ENCODE data around the gene DNM3. TPM values are rescaled to one million over a fixed set of nuclear protein-coding genes. Genes with fewer than 3 reads are reported as not detected.

The DNM3 gene
- polyA plus RNA-seq, 1 donor (not counting 4 experiments of a cell fraction or from before 2014, with no cell fraction given): 2.0 TPM

DNA sequence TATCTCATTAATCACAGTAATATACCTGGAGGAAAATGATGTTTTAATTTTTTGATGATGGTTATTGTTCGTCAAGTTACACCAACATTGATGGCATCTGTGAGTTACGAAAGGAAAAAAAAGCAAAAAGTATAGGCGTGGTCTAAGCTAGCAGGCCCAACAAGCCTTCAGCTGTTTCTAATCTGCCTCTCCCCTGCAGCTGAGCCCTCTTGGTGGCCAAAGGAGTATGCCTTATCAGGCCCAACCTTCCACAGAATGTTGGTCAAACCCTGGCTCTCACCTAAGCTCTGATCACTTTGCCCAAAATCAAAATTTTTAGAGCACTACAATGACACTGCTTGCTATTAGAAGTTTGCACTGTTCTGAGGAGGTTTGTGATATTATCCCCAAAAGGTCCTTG lies 584.0 kb downstream of the DNM3 start:
- no peaks in the 10 kb centered on the region for H3K27me3 ChIP-seq (ENCODE audit: control insufficient read depth, extremely low read depth, insufficient read depth, low read length)
- dilution Hi-C loops (cut with MboI; ENCODE audit: extremely low pct_ligation_motif_present, low sequenced_read_pairs): no loop called here

GRCh38 chr1:172427191-172427590 lies 585.9 kb downstream of the DNM3 start:
- Histone ChIP-seq H3K4me3 (ENCODE audit: control insufficient read depth in 2 of 3, extremely low read depth in 1 of 3, insufficient read depth in 2 of 3, low read depth in 1 of 3, low read length in 3 of 3) (no peak overlapping the region), H4K20me1 (ENCODE audit: control insufficient read depth, extremely low read depth, insufficient read depth, low read length) (no peaks in the 10 kb centered on the region), H3K27ac (ENCODE audit: control insufficient read depth, insufficient read depth, low read length) (no peak overlapping the region), H3K9me3 (ENCODE audit: control insufficient read depth, low read depth, low read length) (no peaks in the 10 kb centered on the region), H3K4me2 (ENCODE audit: control insufficient read depth, extremely low read depth, insufficient read depth, low read depth, low read length) (no peak overlapping the region), H3K79me2 (ENCODE audit: control insufficient read depth, insufficient read depth, low read length) (no peaks in the 10 kb centered on the region), H3K4me1 (ENCODE audit: control insufficient read depth, extremely low read depth, insufficient read depth, low read length) (peaks cover 14% of the 10 kb centered on the region), H3K27me3 (ENCODE audit: control insufficient read depth, extremely low read depth, insufficient read depth, low read length) (no peaks in the 10 kb centered on the region), H2AFZ (ENCODE audit: control insufficient read depth, low read length) (no peak overlapping the region), H3K9ac (ENCODE audit: control insufficient read depth, extremely low read depth, insufficient read depth, low read length) (no peak overlapping the region), H3K36me3 (ENCODE audit: control insufficient read depth in 2 of 2, extremely low read depth in 1 of 2, insufficient read depth in 2 of 2, low read length in 2 of 2) (no peaks in the 10 kb centered on the region), H3K9me1 (ENCODE audit: control insufficient read depth, extremely low read depth, insufficient read depth, low read length) (no peaks in the 10 kb centered on the region)
- FAIRE-seq (no peak), DNase-seq (ENCODE audit: low read depth, low spot score) (no peak)
- TF ChIP-seq EZH2 (IDR thresholded peaks at IDR 0.05; ENCODE audit: low read length) (no peak), CTCF (optimal IDR thresholded peaks at IDR 0.05 in 1 of 3, IDR thresholded peaks at IDR 0.05 in 1 of 3, conservative IDR thresholded peaks at IDR 0.05 in 1 of 3; ENCODE audit: extremely low read depth in 1 of 3, insufficient read depth in 2 of 3, low read length in 3 of 3) (no peak)
- dilution Hi-C loops (cut with MboI; ENCODE audit: extremely low pct_ligation_motif_present, low sequenced_read_pairs): no loop called here

More for the DNA sequence above, 584.0 kb downstream of the DNM3 start:
- Histone ChIP-seq H4K20me1 (ENCODE audit: control insufficient read depth, extremely low read depth, insufficient read depth, low read length) (no peaks in the 10 kb centered on the region), H3K4me1 (ENCODE audit: control insufficient read depth, extremely low read depth, insufficient read depth, low read length) (peaks cover 5% of the 10 kb centered on the region), H3K9me3 (ENCODE audit: control insufficient read depth, low read depth, low read length) (no peaks in the 10 kb centered on the region), H3K79me2 (ENCODE audit: control insufficient read depth, insufficient read depth, low read length) (no peaks in the 10 kb centered on the region), H3K36me3 (ENCODE audit: control insufficient read depth in 2 of 2, extremely low read depth in 1 of 2, insufficient read depth in 2 of 2, low read length in 2 of 2) (no peaks in the 10 kb centered on the region), H3K4me2 (ENCODE audit: control insufficient read depth, extremely low read depth, insufficient read depth, low read depth, low read length) (no peak overlapping the region), H2AFZ (ENCODE audit: control insufficient read depth, low read length) (no peak overlapping the region), H3K4me3 (ENCODE audit: control insufficient read depth in 2 of 3, extremely low read depth in 1 of 3, insufficient read depth in 2 of 3, low read depth in 1 of 3, low read length in 3 of 3) (no peak overlapping the region), H3K9ac (ENCODE audit: control insufficient read depth, extremely low read depth, insufficient read depth, low read length) (no peak overlapping the region), H3K9me1 (ENCODE audit: control insufficient read depth, extremely low read depth, insufficient read depth, low read length) (no peaks in the 10 kb centered on the region), H3K27ac (ENCODE audit: control insufficient read depth, insufficient read depth, low read length) (no peak overlapping the region)
- FAIRE-seq (no peak), DNase-seq (ENCODE audit: low read depth, low spot score) (no peak)
- TF ChIP-seq EZH2 (IDR thresholded peaks at IDR 0.05; ENCODE audit: low read length) (no peak), CTCF (optimal IDR thresholded peaks at IDR 0.05 in 1 of 3, IDR thresholded peaks at IDR 0.05 in 1 of 3, conservative IDR thresholded peaks at IDR 0.05 in 1 of 3; ENCODE audit: extremely low read depth in 1 of 3, insufficient read depth in 2 of 3, low read length in 3 of 3) (no peak)
